OCI-LY3 (cell line): Measurements from ENCODE around the gene C16orf92.

Source experiments
- CTCF ChIP-seq: fragments of 200-600, 300-600 bp; sonication (generic); IDR thresholded peaks from 2 replicates; pipeline ENCODE4 v1.5.1; 2014; ENCODE audit warnings: antibody characterized with exemption, low read length, low read depth
- EZH2phosphoT487 ChIP-seq: fragments of 200-600 bp; shearing (Covaris generic); IDR thresholded peaks from 2 replicates; pipeline ENCODE4 v1.6.1; 2018; ENCODE audit warnings: antibody characterized with exemption, mixed run types, low read depth

- TF ChIP-seq CTCF: no peak
- no peak for TF ChIP-seq EZH2phosphoT487
These were observed 47.0 kb upstream of the C16orf92 start for GRCh38 chr16:29975811-29976511.
